PC-3 (cell line): ENCODE results near the gene LCNL1. TPM values are rescaled to one million over a fixed set of nuclear protein-coding genes. Genes with fewer than 3 reads are reported as not detected.

ENCODE experiments used
- ATAC-seq: fragments of 200-7000 bp; cut with Tn5 transposase; 2 replicates; pipeline ENCODE4 v1.9.1; 2020; ENCODE audit warnings: mild to moderate bottlenecking, moderate library complexity
- BruUV-seq: library from RNA; stranded (reverse); fragments of 400-500 nt; replicated peaks from 2 replicates; lab custom pipeline; 2021; lab: Mats Ljungman, UMichigan
- CTCF ChIA-PET: fragments of 300-600 bp; sonication (Branson Sonifier 250); formaldehyde crosslinking; loops from one replicate; lab custom pipeline; 2022; ENCODE audit warnings: antibody characterized with exemption; lab: Charles Lee
- POLR2A ChIA-PET: fragments of 300-600 bp; sonication (Branson Sonifier 250); formaldehyde crosslinking; loops from one replicate; lab custom pipeline; 2022; ENCODE audit warnings: antibody characterized with exemption; ENCODE audit not compliant: unreplicated experiment; lab: Charles Lee
- DNase-seq: peaks from one replicate; pipeline ENCODE4 v3.0.0-alpha.2; 2015
- H2AFZ ChIP-seq: fragments of 300-600 bp; sonication (generic); 2 replicates; pipeline ENCODE4 v1.6.0; 2016; ENCODE audit warnings: antibody characterized with exemption, low read length
- H3F3A ChIP-seq: fragments of 300-600 bp; sonication (generic); one replicate; pipeline ENCODE4 v1.6.0; 2017; ENCODE audit warnings: antibody characterized with exemption, low read length, control low read depth, mild to moderate bottlenecking; ENCODE audit not compliant: unreplicated experiment
- H3K27ac ChIP-seq: fragments of 300-600 bp; sonication (generic); 2 replicates; pipeline ENCODE4 v1.5.1; 2016; ENCODE audit warnings: mild to moderate bottlenecking, low read length
- H3K27me3 ChIP-seq: fragments of 300-600 bp; sonication (generic); 2 replicates; pipeline ENCODE4 v1.6.1; 2016; ENCODE audit warnings: low read length, mixed read lengths
- H3K36me3 ChIP-seq: fragments of 300-600 bp; sonication (generic); 2 replicates; pipeline ENCODE4 v1.6.1; 2016; ENCODE audit warnings: low read depth, mixed run types, low read length, mixed read lengths
- H3K4me1 ChIP-seq: fragments of 300-600 bp; sonication (generic); 2 replicates; pipeline ENCODE4 v1.5.1; 2016; ENCODE audit warnings: low read length; ENCODE audit not compliant: insufficient read depth
- H3K4me2 ChIP-seq: fragments of 300-600 bp; sonication (generic); 2 replicates; pipeline ENCODE4 v1.6.0; 2016; ENCODE audit warnings: low read length
- H3K4me3 ChIP-seq: fragments of 300-600 bp; sonication (generic); 2 replicates; pipeline ENCODE4 v1.5.1; 2016; ENCODE audit warnings: mild to moderate bottlenecking, low read length, mixed read lengths
- H3K79me2 ChIP-seq: fragments of 300-600 bp; sonication (generic); 2 replicates; pipeline ENCODE4 v1.6.1; 2017; ENCODE audit warnings: low read length, mixed read lengths
- H3K9ac ChIP-seq: fragments of 300-600 bp; sonication (generic); 2 replicates; pipeline ENCODE4 v1.6.0; 2016; ENCODE audit warnings: mild to moderate bottlenecking, low read length
- H3K9me2 ChIP-seq: fragments of 300-600 bp; sonication (generic); replicated peaks from 2 replicates; pipeline ENCODE4 v1.6.1; 2016; ENCODE audit warnings: mixed run types, low read length, mixed read lengths
- H3K9me3 ChIP-seq: fragments of 300-600 bp; sonication (generic); 2 replicates; pipeline ENCODE4 v1.6.1; 2016; ENCODE audit warnings: low read length, mixed read lengths
- H4K20me1 ChIP-seq: fragments of 300-600 bp; sonication (generic); 2 replicates; pipeline ENCODE4 v1.6.1; 2016; ENCODE audit warnings: low read length, mixed read lengths
- EZH2 ChIP-seq: fragments of 300-600 bp; sonication (generic); IDR thresholded peaks from one replicate; pipeline ENCODE4 v1.6.1; 2017; ENCODE audit warnings: antibody characterized with exemption, mild to moderate bottlenecking, low read length; ENCODE audit not compliant: unreplicated experiment
- EZH2phosphoT487 ChIP-seq: fragments of 300-600 bp; sonication (generic); IDR thresholded peaks from 2 replicates; pipeline ENCODE4 v1.6.1; 2018; ENCODE audit warnings: mild to moderate bottlenecking, antibody characterized with exemption, low read length, borderline replicate concordance
- intact Hi-C: fragments of 100-400 bp; cut with micrococcal nuclease; formaldehyde crosslinking; loops from 2 replicates; pipeline ENCODE4 v1.9.0; 2023
- total RNA-seq: library from RNA; depleted of rRNA; stranded (reverse); fragments of >200 nt; gene quantifications from 2 replicates; pipeline ENCODE4 v1.2.3, GENCODE V29; 2014
- TF ChIP-seq, protein P1 (sequence below): fragments of 300-600 bp; sonication (generic); conservative IDR thresholded peaks from 2 replicates; pipeline ENCODE4 v1.5.1; 2017; ENCODE audit warnings: antibody characterized with exemption, low read depth, mild to moderate bottlenecking, low read length

The LCNL1 gene
- total RNA-seq, 1 experiment from 2014 or later: not detected

DNA sequence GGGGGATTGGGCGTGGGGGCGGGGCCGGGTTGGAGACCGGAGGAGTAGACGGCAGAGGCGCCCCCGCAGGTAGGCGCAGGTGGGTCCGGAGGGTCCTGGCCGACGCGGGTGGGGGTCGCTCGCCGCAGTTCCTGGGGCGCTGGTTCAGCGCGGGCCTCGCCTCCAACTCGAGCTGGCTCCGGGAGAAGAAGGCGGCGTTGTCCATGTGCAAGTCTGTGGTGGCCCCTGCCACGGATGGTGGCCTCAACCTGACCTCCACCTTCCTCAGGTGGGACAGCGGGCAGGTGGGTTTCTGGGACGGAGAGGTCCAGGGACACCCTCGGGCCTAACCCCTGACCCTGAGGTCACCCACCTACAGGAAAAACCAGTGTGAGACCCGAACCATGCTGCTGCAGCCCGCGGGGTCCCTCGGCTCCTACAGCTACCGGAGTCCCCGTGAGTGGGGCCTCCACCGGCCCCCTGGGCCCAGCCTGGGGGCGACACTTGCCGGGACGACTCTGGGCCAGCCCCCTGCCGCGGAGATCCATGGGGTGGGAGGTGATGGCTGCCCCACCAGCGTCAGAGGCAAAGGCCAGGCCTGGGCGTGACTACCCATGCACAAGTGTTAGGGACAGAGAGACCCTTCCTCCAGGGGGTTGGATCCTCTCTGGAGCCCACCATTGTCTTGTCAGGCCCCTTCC, 3.8 kb upstream of the LCNL1 start:
- no TSS peak for BruUV-seq
- ChIA-PET POLR2A (interaction anchor here (0.6 kb wide), 1 partner anchor 252 kb away, joined by 7 read pairs; no protein-coding TSS in a partner anchor), CTCF (no interaction called here)
- H4K20me1 ChIP-seq: no peaks in the 10 kb centered on the region
- no peak overlapping the region for H3K4me3 ChIP-seq
- TF ChIP-seq EZH2phosphoT487: no peak
- TF ChIP-seq, protein P1, sequence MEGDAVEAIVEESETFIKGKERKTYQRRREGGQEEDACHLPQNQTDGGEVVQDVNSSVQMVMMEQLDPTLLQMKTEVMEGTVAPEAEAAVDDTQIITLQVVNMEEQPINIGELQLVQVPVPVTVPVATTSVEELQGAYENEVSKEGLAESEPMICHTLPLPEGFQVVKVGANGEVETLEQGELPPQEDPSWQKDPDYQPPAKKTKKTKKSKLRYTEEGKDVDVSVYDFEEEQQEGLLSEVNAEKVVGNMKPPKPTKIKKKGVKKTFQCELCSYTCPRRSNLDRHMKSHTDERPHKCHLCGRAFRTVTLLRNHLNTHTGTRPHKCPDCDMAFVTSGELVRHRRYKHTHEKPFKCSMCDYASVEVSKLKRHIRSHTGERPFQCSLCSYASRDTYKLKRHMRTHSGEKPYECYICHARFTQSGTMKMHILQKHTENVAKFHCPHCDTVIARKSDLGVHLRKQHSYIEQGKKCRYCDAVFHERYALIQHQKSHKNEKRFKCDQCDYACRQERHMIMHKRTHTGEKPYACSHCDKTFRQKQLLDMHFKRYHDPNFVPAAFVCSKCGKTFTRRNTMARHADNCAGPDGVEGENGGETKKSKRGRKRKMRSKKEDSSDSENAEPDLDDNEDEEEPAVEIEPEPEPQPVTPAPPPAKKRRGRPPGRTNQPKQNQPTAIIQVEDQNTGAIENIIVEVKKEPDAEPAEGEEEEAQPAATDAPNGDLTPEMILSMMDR: no peak
- no peak for TF ChIP-seq EZH2
- H3K4me2 ChIP-seq: no peak overlapping the region
- DNase-seq: no peak
- H3K9me3 ChIP-seq: no peaks in the 10 kb centered on the region
- H2AFZ ChIP-seq: no peak overlapping the region
- intact Hi-C loops: no loop called here
- H3K27me3 ChIP-seq: no peaks in the 10 kb centered on the region
- H3K9ac ChIP-seq: no peak overlapping the region
- no peaks in the 10 kb centered on the region for H3K4me1 ChIP-seq
- H3K36me3 ChIP-seq: no peaks in the 10 kb centered on the region
- no peak overlapping the region for H3K27ac ChIP-seq
- no peaks in the 10 kb centered on the region for H3K79me2 ChIP-seq
- ATAC-seq: no peak
- H3K9me2 ChIP-seq: no peaks in the 10 kb centered on the region
- H3F3A ChIP-seq: no peaks in the 10 kb centered on the region

GRCh38 chr9:136979769-136980587, 2.8 kb upstream of the LCNL1 start:
- H3K9me3 ChIP-seq: no peaks in the 10 kb centered on the region
- H3K4me3 ChIP-seq: no peak overlapping the region
- H3K27ac ChIP-seq: no peak overlapping the region
- no peak overlapping the region for H3K4me2 ChIP-seq
- H4K20me1 ChIP-seq: no peaks in the 10 kb centered on the region
- intact Hi-C loops: no loop called here
- no peaks in the 10 kb centered on the region for H3F3A ChIP-seq
- H3K27me3 ChIP-seq: no peaks in the 10 kb centered on the region
- CTCF ChIA-PET: no interaction called here
- H3K79me2 ChIP-seq: no peaks in the 10 kb centered on the region
- no TSS peak for BruUV-seq
- no peaks in the 10 kb centered on the region for H3K4me1 ChIP-seq
- no peak for ATAC-seq
- H3K36me3 ChIP-seq: no peaks in the 10 kb centered on the region
- TF ChIP-seq EZH2 (no peak), EZH2phosphoT487 (no peak)
- TF ChIP-seq, protein P1: no peak
- H3K9me2 ChIP-seq: no peaks in the 10 kb centered on the region
- no peak overlapping the region for H2AFZ ChIP-seq
- no peak for DNase-seq
- POLR2A ChIA-PET: no interaction called here
- no peak overlapping the region for H3K9ac ChIP-seq
